IPS-18c (cell line): ENCODE data around the gene HNRNPLL.

Experiments
- H3K4me3 ChIP-seq: 2 replicates; pipeline ENCODE4 v1.7.0; 2013; ENCODE audit warnings: low read depth, mild to moderate bottlenecking, low read length, moderate library complexity; ENCODE audit not compliant: insufficient read depth
- H3K9me3 ChIP-seq: one replicate; pipeline ENCODE4 v1.6.1; 2013; ENCODE audit warnings: mild to moderate bottlenecking, low read length, moderate library complexity; ENCODE audit not compliant: control insufficient read depth, insufficient read depth

HNRNPLL gene

DNA sequence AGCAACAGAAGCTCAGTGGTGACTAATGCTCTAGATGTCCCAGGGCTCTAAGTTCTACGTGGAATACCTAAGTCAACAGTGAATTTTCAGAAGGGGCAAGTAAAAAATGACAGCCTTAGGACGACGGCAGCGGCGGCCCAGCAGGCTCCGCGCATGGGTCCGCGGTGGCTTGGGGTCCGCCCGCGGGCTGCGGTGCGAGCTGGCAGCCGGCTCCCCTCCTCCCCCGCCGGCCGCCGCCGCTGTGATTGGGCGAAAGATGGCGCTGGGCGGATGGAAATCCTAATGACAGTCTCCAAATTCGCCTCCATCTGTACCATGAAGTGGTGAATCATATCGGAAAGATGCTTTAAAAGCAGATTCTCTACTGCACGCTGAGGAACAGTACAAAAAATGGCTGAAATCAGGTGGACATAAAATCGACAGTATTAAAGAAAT lies 74.7 kb downstream of the HNRNPLL start:
- H3K9me3 ChIP-seq, result no peaks in the 10 kb centered on the region
- no peak overlapping the region; the same call in 1 of the 2 replicates for H3K4me3 ChIP-seq

GRCh38 chr2:38527338-38528007 lies 75.3 kb downstream of the HNRNPLL start:
- Histone ChIP-seq H3K4me3 (no peak overlapping the region; the same call in 1 of the 2 replicates), H3K9me3 (no peaks in the 10 kb centered on the region)

- H3K4me3 ChIP-seq, result no peak overlapping the region
- H3K9me3 ChIP-seq, result no peaks in the 10 kb centered on the region
Measured at GRCh38 chr2:38526195-38526594, 76.5 kb downstream of the HNRNPLL start.

DNA sequence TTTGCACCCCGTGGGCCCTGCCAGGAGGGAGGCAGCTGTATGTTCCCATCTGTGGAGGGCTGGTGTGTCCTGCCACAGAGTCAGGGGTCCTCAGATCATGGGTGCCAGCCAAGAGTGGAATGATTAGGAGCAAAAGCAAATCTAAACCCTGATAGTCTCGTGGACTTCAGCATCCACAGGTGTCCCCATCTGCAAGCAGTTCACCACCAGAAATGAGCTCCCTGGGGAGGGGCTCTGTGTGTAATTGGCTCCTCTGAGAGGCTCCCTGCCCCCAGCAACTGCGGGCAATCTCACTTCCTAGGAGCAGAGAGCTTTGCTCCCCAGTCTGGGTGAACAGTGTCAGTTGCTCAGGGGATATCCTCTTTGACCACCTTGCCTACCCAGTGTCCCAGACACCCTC lies 78.1 kb downstream of the HNRNPLL start:
- no peak overlapping the region for H3K4me3 ChIP-seq
- H3K9me3 ChIP-seq, result no peaks in the 10 kb centered on the region

DNA sequence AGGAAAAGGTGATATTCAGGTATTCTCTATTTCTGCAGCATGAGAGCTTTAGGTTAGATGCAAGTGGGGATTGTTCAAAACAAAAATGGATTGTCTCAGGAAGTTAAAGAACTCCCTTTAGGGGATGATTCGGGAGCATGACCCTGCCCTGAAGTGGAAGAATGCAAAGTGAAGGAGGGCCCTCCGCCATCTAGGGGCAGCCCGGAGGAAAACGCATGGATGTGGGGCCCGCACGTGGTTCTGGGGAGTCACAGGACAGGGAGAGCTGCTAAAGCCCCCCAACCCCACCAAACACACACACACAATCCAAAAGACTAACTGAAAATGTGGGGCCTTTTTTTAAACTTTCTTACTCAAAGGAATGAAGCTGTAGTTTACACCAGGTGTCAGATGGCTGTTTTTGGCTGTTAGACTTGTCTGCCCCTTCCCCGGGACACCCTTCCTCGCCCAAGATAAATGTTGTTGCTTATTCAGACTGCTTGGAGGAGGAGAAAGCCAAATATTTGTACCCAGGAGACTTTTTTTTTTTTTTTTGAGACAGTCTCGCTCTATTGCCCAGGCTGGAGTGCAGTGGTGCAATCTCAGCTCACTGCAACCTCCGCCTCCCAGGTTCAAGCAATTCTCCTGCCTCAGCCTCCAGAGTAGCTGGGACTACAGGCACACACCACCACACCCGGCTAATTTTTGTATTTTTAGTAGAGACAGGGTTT lies 78.8 kb downstream of the HNRNPLL start:
- H3K9me3 ChIP-seq, result no peaks in the 10 kb centered on the region

DNA sequence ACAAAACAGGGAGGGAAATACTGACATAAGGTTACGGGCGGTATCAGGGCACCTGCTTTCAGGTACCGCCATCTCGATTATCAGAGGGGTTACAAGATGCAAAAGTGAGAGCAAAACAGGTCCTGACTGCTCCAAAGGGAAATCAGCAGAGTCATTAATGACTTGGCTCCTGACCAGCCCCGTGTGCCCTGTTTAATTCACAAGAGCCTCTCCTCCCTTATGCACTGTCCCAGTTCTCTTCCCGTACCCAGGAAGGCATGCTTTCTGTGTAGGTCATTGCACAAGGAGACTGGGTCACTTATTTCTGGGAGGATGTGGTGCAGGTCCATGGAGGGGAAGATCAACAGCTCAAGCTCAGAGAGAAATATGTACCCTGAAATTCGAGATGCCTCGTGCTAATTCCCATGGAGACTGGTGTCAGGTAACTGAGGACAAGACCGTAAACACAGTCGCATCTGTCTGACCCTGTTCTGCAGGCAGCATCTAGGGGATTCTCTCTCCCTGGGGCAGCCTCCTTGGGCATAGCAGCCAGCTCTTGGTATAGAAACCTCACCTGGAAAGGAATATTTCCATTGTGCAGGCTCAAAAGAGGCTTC lies 79.9 kb downstream of the HNRNPLL start:
- Histone ChIP-seq H3K4me3 (no peak overlapping the region), H3K9me3 (no peaks in the 10 kb centered on the region)

More for the DNA sequence above, 78.8 kb downstream of the HNRNPLL start:
- H3K4me3 ChIP-seq, result no peak overlapping the region

DNA sequence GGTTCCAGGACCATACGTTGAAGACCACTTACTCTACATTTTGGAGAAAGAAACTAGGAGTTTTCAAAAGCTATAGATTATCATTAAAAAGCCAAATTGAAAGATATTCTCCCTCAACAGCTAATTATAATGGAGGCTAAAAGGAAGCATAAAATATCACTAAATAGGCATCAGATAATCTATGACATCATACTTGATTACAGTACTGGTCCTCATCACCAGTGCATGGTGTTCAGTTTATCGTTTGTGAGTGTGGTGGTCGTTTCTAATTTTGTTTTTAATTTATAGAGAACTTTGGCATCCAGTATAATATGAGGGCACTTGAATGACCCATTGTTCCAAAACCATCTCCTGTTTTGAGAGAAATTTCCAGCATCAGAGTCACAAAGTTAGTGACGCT lies 80.9 kb downstream of the HNRNPLL start:
- H3K4me3 ChIP-seq, result no peak overlapping the region
- H3K9me3 ChIP-seq, result no peaks in the 10 kb centered on the region

- Histone ChIP-seq H3K9me3 (no peaks in the 10 kb centered on the region), H3K4me3 (no peak overlapping the region)
Measured at GRCh38 chr2:38517284-38517683, 85.4 kb downstream of the HNRNPLL start.

DNA sequence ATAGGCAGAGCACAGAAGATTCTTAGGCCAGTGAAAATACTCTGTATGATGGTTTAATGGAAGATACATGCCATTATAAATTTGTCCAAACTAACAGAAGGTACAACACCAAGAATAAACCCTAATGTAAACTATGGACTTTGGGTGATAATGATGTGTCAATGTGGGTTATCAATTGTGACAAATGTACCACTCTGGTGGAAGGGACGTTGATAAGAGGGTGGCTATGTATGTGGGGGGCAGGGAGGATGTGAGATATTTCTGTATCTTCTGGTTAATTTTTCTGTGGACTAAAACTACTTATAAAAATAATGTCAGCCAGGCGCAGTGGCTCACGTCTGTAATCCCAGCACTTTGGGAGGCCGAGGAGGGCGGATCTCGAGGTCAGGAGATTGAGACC lies 86.2 kb downstream of the HNRNPLL start:
- Histone ChIP-seq H3K9me3 (no peaks in the 10 kb centered on the region), H3K4me3 (no peak overlapping the region)

GRCh38 chr2:38516122-38516521 lies 86.6 kb downstream of the HNRNPLL start:
- no peaks in the 10 kb centered on the region for H3K9me3 ChIP-seq
- H3K4me3 ChIP-seq, result no peak overlapping the region

- no peaks in the 10 kb centered on the region for H3K9me3 ChIP-seq
- H3K4me3 ChIP-seq, result no peak overlapping the region
Measured at GRCh38 chr2:38515155-38516074, 87.3 kb downstream of the HNRNPLL start.

DNA sequence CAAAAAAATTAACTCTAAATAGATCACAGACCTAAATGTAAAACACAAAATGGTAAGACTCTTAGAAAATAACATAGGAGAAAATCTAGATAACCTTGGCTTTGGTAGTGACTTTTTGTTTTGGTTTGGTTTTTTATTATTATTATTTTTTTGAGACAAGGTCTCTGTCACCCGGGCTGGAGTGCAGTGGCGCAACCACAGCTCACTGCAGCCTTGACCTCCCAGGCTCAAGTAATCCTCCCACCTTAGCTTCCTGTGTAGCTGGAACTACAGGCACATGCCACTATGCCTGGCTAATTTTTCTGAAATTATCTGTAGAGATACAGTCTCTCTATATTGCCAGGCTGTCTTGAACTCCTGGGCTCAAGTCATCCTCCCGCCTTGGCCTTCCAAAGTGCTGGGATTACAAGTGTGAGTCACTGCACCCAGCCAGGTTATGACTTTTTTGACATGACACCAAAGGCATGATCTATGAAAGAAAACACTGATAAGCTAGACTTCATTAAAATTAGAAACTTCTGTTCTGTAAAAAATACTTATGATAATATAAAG lies 88.0 kb downstream of the HNRNPLL start:
- no peak overlapping the region for H3K4me3 ChIP-seq
- H3K9me3 ChIP-seq, result no peaks in the 10 kb centered on the region

GRCh38 chr2:38512211-38512610 lies 90.5 kb downstream of the HNRNPLL start:
- H3K4me3 ChIP-seq, result no peak overlapping the region
- H3K9me3 ChIP-seq, result no peaks in the 10 kb centered on the region
